MG63 (cell line): ENCODE measurements around the gene GOLGA6L10. TPM values are rescaled to one million over a fixed set of nuclear protein-coding genes. Genes with fewer than 3 reads are reported as not detected.
"Not testable (repeated sequence)": the region's sequence is repeated elsewhere in the genome, so short reads cannot be mapped to it uniquely, and the experiment has no call there.

Source experiments
- DNase-seq: peaks from one replicate; pipeline ENCODE4 v3.0.0-alpha.2; 2020
- H3K27me3 ChIP-seq: fragments of 250-450 bp; sonication (Bioruptor Pico); 2 replicates; pipeline ENCODE4 v1.5.1; 2020; ENCODE audit warnings: mild to moderate bottlenecking, moderate library complexity
- H3K36me3 ChIP-seq: fragments of 250-450 bp; sonication (Bioruptor Pico); 2 replicates; pipeline ENCODE4 v1.5.1; 2020; ENCODE audit warnings: mild to moderate bottlenecking, moderate library complexity
- H3K4me3 ChIP-seq: fragments of 250-450 bp; sonication (Bioruptor Pico); 2 replicates; pipeline ENCODE4 v1.5.1; 2020; ENCODE audit warnings: mild to moderate bottlenecking, moderate library complexity
- H3K9me3 ChIP-seq: fragments of 250-450 bp; sonication (Bioruptor Pico); 2 replicates; pipeline ENCODE4 v1.5.1; 2020; ENCODE audit warnings: mild to moderate bottlenecking, moderate library complexity
- total RNA-seq: library from RNA; depleted of rRNA; stranded (reverse); fragments of >200 nt; shearing (Covaris generic); gene quantifications from 2 replicates; pipeline ENCODE4 v1.2.3, GENCODE V29; 2014; ENCODE audit warnings: low replicate concordance

Gene GOLGA6L10
- total RNA-seq, 1 experiment from 2014 or later = not detected

DNA sequence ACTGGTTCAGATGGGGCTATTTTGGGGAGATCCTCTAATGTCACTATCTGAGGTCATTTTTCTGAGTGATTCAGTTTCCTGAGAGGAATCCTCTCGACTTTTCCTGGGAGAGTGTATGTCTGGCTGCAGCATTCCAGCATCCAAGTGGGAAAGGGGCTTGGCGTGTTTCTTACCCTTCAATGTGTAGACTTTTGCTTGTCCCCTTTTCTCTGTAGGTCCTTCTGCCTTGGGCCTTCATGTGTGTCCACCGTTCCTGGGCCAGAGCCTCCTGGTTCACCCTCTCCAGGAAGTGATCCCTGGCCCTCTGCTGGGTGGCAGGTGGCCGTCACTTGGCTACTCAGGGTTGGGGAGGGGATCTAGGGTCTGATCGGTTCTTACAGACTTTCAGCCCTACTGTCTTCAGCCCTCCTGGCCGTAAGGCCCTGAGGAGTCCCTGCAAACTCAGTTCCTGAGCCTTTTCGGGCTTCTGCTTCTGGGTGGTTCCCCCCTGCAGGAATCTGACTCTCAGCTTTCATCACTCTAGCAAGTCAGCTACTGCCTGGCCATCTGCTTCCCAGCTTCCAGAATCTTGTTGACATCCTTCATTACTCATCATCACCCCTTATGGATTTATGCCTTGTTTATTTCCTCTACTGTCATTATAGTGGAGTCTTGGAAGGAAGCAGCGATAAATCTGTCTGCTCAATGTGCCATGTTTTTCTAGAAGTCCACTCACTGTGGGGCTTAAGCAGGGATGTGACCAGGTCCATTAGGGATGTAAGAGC is 36.5 kb downstream of the GOLGA6L10 start:
- Histone ChIP-seq H3K36me3 (no peaks in the 10 kb centered on the region), H3K4me3 (no peak overlapping the region), H3K9me3 (peaks cover 2% of the 10 kb centered on the region; the same call in 1 of the 2 replicates), H3K27me3 (no peaks in the 10 kb centered on the region)
- DNase-seq = peak; percentile 42

DNA sequence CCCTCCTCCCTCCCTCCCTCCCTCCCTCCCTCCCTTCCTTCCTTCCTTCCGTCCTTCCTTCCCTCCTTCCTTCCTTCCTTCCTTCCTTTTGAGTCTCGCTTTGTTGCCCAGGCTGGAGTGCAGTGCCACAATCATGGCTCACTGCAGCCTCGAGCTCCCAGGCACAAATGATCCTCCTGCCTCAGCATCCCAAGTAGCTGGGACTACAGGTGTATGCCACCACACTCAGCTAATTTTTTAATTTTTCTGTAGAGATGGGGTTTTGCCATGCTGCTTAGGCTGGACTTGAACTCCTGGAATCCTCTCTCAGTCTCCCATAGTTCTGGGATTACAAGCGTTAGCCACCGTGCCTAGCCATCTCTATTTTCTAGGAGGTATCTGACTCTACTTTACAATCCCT is 38.0 kb downstream of the GOLGA6L10 start:
- not testable (repeated sequence) for H3K9me3 ChIP-seq, H3K27me3 ChIP-seq, H3K36me3 ChIP-seq, DNase-seq, H3K4me3 ChIP-seq

DNA sequence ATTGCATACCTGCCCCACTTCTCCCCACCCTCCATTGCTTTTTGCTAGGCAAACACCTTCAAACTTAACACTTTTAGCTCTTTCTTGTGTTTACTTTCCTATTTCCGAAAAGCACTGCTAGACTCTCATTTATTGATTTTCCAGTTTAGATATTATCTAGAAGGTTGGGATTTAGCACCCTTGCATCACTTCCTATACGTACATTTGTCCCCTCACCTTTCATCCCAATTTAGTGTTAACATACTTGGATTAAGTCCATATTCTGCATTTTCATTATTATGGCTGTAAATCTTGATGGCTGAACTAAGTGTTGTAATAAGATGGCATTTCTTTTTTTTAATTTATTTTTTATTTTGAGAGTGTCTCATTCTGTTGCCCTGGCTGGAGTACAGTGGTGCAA is 39.5 kb downstream of the GOLGA6L10 start:
- H3K4me3 ChIP-seq = no peak overlapping the region
- no peaks in the 10 kb centered on the region for H3K27me3 ChIP-seq
- H3K9me3 ChIP-seq = peaks cover 2% of the 10 kb centered on the region; the same call in 1 of the 2 replicates
- no peak for DNase-seq
- H3K36me3 ChIP-seq = no peaks in the 10 kb centered on the region

DNA sequence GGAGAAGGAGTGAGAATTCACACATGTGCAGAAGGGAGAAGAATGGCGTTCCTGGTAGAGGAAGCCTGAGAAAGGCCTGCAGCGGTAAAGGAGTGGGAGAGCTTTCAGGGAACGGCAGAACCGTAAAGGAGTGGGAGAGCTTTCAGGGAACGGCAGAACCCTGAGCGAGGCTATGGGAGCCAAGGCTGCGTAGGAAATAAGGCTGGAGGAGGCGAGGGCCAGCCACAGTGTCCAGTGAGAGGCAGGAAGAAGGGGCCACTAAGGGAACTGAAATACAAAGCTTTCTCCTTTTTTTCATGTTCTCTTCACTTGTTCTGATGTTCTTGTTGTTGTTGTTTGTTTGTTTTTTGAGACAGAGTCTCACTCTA is 41.6 kb downstream of the GOLGA6L10 start:
- no peaks in the 10 kb centered on the region for H3K36me3 ChIP-seq
- DNase-seq = no peak
- H3K9me3 ChIP-seq = peaks cover 2% of the 10 kb centered on the region; the same call in 1 of the 2 replicates
- H3K27me3 ChIP-seq = no peaks in the 10 kb centered on the region
- no peak overlapping the region for H3K4me3 ChIP-seq

DNA sequence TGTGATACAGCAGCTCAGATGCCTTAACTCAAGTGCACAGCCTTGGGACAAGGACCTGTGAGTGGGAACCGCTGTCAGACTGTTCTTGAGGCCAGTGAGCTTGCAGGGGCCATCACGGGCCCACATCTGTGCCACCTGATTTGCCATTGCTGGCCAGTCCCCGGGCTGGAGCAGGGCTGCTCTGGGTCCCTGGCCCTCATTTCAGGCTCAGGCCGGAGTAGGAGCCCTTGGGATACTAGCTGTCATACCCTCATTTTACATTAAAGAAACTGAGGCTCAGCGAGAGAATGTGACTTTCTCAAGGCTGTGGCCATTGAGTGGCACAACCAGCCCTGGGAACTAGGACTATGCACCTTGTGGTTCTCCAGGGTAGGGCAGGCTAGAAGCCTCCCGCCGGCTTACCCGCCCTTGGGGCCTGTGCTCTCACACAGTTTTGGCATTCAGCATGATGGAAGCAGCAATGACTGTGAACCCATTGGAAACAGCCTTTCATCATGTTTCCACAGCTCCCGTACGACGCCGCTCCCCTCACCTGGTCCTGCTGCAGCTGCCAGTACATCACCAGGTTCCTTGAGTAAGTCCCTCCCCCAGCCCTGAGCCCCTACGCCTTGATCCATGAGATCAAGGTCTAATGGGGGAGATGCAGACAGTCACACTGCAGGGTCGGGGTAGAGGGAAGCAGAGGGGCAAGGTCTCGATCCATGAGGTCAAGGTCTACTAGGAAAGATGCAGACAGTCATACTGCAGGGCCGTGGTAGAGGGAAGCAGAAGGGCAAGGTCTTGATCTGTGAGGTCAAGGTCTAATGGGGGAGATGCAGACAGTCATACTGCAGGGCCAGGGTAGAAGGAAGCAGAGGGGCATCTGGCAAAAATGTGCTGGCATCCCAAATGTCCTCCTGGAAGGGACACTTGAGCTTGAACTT is 42.2 kb downstream of the GOLGA6L10 start:
- DNase-seq = no peak
- H3K4me3 ChIP-seq = no peak overlapping the region
- no peaks in the 10 kb centered on the region for H3K36me3 ChIP-seq
- peaks cover 2% of the 10 kb centered on the region; the same call in 1 of the 2 replicates for H3K9me3 ChIP-seq
- H3K27me3 ChIP-seq = no peaks in the 10 kb centered on the region

GRCh38 chr15:82305621-82306048 is 43.6 kb downstream of the GOLGA6L10 start:
- Histone ChIP-seq H3K4me3 (no peak overlapping the region), H3K9me3 (peaks cover 2% of the 10 kb centered on the region; the same call in 1 of the 2 replicates)

DNA sequence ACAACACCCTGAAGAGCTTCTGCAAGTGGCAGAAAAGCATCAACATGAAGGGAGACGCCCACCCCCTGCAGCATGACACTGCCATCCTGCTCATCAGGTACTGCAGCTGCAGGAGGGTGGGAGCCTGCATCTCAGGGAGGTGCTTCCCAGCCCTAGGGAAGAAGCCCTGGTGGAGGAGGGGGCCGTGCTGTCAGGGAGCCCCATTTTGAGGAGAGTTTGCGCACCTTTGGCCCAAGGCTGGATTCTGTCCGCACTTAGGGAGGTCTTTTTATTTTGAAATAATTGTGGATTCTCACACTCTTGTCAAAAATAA is 44.5 kb downstream of the GOLGA6L10 start:
- H3K36me3 ChIP-seq = no peaks in the 10 kb centered on the region
- DNase-seq = no peak
- no peaks in the 10 kb centered on the region for H3K27me3 ChIP-seq
- no peaks in the 10 kb centered on the region for H3K9me3 ChIP-seq
- no peak overlapping the region for H3K4me3 ChIP-seq

More at GRCh38 chr15:82305621-82306048, 43.6 kb downstream of the GOLGA6L10 start:
- no peaks in the 10 kb centered on the region for H3K36me3 ChIP-seq
- DNase-seq = no peak
- no peaks in the 10 kb centered on the region for H3K27me3 ChIP-seq

- DNase-seq = no peak
- H3K9me3 ChIP-seq = no peaks in the 10 kb centered on the region
- no peak overlapping the region for H3K4me3 ChIP-seq
- H3K36me3 ChIP-seq = no peaks in the 10 kb centered on the region
- H3K27me3 ChIP-seq = no peaks in the 10 kb centered on the region
These were observed 45.1 kb downstream of the GOLGA6L10 start for GRCh38 chr15:82303956-82304777.

- no peaks in the 10 kb centered on the region for H3K36me3 ChIP-seq
- no peaks in the 10 kb centered on the region for H3K27me3 ChIP-seq
- DNase-seq = no peak
- no peak overlapping the region for H3K4me3 ChIP-seq
- no peaks in the 10 kb centered on the region for H3K9me3 ChIP-seq
These were observed 47.8 kb downstream of the GOLGA6L10 start for GRCh38 chr15:82301296-82302016.

DNA sequence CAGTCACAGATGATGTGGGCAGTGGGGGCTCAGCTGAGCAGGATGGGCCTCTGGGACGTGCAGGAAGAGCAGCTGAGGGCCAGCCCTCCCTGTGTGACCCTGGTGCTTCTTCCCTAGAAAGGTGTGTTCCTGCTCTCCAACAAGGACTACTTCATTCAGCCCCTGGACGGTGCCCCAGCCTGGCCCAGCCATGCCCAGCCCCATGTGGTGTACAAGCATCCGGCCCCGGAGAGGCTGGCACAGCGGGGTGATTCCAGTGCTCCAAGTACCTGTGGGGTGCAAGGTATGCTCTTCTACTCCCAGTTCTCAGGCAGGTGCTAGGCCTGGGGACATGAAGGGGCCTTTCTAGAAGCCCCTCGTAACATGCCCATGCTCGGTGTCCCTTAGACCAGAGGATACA is 48.4 kb downstream of the GOLGA6L10 start:
- Histone ChIP-seq H3K4me3 (no peak overlapping the region), H3K9me3 (no peaks in the 10 kb centered on the region), H3K36me3 (no peaks in the 10 kb centered on the region), H3K27me3 (no peaks in the 10 kb centered on the region)
- no peak for DNase-seq

GRCh38 chr15:82300326-82300725 is 48.9 kb downstream of the GOLGA6L10 start:
- H3K4me3 ChIP-seq, H3K36me3 ChIP-seq, H3K27me3 ChIP-seq, H3K9me3 ChIP-seq: not testable (repeated sequence)
- peak; percentile 33 for DNase-seq

- H3K4me3 ChIP-seq, H3K36me3 ChIP-seq, H3K27me3 ChIP-seq, DNase-seq, H3K9me3 ChIP-seq: not testable (repeated sequence)
These were observed 49.8 kb downstream of the GOLGA6L10 start for GRCh38 chr15:82299511-82299914.

DNA sequence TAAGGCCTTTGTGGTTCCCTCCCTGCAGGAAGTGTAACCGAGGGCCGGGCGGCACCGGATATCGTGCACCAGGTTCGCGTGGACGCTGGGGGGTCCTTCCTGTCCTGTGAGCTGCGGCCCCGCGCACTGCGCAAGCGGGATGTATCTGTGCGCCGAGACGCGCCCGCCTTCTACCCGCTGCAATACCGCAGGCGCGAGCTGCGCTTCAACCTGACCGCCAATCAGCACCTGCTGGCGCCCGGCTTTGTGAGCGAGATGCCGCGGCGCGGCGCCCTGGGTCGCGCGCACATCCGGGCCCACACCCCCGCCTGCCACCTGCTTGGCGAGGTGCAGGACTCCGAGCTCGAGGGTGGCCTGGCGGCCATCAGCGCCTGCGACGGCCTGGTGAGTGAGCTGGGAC is 50.8 kb downstream of the GOLGA6L10 start:
- Histone ChIP-seq H3K9me3 (no peaks in the 10 kb centered on the region), H3K4me3 (no peak overlapping the region), H3K27me3 (no peaks in the 10 kb centered on the region), H3K36me3 (no peaks in the 10 kb centered on the region)
- no peak for DNase-seq

DNA sequence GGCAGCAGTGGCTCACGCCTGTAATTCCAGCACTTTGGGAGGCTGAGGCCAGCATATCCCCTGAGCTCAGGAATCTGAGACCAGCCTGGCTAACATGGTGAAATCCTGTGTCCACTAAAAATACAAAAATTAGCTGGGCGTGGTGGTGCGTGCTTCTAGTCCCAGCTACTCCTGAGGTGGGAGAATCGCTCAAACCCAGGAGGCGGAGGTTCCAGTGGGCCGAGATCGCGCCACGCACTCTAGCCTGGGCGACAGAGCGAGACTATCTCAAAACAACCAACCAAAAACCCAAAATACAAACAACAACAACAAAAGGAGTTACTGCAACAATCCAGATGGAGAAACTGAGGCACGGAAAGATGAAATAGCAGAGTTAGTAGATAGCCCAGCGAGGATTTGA is 51.2 kb downstream of the GOLGA6L10 start:
- H3K36me3 ChIP-seq = no peaks in the 10 kb centered on the region
- DNase-seq = no peak
- H3K4me3 ChIP-seq = no peak overlapping the region
- no peaks in the 10 kb centered on the region for H3K27me3 ChIP-seq
- H3K9me3 ChIP-seq = no peaks in the 10 kb centered on the region

GRCh38 chr15:82297546-82297945 is 51.7 kb downstream of the GOLGA6L10 start:
- Histone ChIP-seq H3K27me3 (no peaks in the 10 kb centered on the region), H3K9me3 (no peaks in the 10 kb centered on the region), H3K4me3 (no peak overlapping the region), H3K36me3 (no peaks in the 10 kb centered on the region)
- DNase-seq = no peak

GRCh38 chr15:82294061-82294690 is 55.1 kb downstream of the GOLGA6L10 start:
- no peak for DNase-seq
- Histone ChIP-seq H3K9me3 (no peaks in the 10 kb centered on the region), H3K4me3 (no peak overlapping the region), H3K27me3 (no peaks in the 10 kb centered on the region), H3K36me3 (no peaks in the 10 kb centered on the region)
